Testis (tissue), 2 donors: Measurements from ENCODE around the gene IL22.

Source experiments
- POLR2A ChIP-seq: fragments of 450-650 bp; IDR thresholded peaks from one replicate; pipeline ENCODE4 v1.6.1; 2017; ENCODE audit warnings: antibody characterized with exemption, mild to moderate bottlenecking, moderate library complexity
- TF ChIP-seq, protein P1 (sequence below), 3 experiments: fragments of 450-650 bp in 2 of 3; fragments of 200-600 bp in 1 of 3; sonication (generic) in 1 of 3; IDR thresholded peaks; one replicate each; pipeline ENCODE4 v1.5.1; 2016 to 2019; ENCODE audit warnings: antibody characterized with exemption in 3 of 3, mild to moderate bottlenecking in 2 of 3, moderate library complexity in 1 of 3

DNA sequence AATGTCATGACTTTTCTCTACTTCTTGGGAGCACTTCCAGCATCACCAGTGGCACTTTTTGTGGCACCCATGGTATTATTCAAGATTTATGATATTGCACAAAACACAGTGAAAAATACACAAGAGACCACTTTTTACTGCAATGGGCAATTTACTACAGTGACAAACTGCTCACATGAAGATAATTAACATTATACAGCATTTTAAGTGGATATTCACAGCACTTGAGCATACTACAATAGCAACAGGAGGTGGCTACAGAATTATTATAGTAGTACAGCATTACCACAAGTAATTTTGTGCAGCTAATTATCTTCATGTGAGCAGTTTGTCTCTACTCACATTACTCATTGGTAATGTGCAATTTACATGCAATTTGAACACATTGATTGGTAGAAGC is 46.1 kb downstream of the IL22 start:
- TF ChIP-seq, protein P1, sequence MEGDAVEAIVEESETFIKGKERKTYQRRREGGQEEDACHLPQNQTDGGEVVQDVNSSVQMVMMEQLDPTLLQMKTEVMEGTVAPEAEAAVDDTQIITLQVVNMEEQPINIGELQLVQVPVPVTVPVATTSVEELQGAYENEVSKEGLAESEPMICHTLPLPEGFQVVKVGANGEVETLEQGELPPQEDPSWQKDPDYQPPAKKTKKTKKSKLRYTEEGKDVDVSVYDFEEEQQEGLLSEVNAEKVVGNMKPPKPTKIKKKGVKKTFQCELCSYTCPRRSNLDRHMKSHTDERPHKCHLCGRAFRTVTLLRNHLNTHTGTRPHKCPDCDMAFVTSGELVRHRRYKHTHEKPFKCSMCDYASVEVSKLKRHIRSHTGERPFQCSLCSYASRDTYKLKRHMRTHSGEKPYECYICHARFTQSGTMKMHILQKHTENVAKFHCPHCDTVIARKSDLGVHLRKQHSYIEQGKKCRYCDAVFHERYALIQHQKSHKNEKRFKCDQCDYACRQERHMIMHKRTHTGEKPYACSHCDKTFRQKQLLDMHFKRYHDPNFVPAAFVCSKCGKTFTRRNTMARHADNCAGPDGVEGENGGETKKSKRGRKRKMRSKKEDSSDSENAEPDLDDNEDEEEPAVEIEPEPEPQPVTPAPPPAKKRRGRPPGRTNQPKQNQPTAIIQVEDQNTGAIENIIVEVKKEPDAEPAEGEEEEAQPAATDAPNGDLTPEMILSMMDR (IDR thresholded peaks at IDR 0.05): no peak
- no peak for TF ChIP-seq POLR2A
